IPS-15b (cell line): ENCODE data around the gene MTUS2.

Experiments
- H3K27me3 ChIP-seq: one replicate; pipeline ENCODE4 v1.6.1; 2013; ENCODE audit warnings: low read length; ENCODE audit not compliant: control insufficient read depth, insufficient read depth
- H3K36me3 ChIP-seq: one replicate; pipeline ENCODE4 v1.6.1; 2013; ENCODE audit warnings: low read length; ENCODE audit not compliant: control insufficient read depth, insufficient read depth
- H3K4me1 ChIP-seq: one replicate; pipeline ENCODE4 v1.6.1; 2013; ENCODE audit warnings: mild to moderate bottlenecking, low read length; ENCODE audit not compliant: control insufficient read depth, insufficient read depth
- H3K4me3 ChIP-seq: one replicate; pipeline ENCODE4 v1.5.1; 2013; ENCODE audit warnings: low read depth, low read length
- H3K9ac ChIP-seq: one replicate; pipeline ENCODE4 v1.6.1; 2013; ENCODE audit warnings: low read depth, mild to moderate bottlenecking, low read length
- H3K9me3 ChIP-seq: one replicate; pipeline ENCODE4 v1.6.1; 2013; ENCODE audit warnings: mild to moderate bottlenecking, low read length; ENCODE audit not compliant: control insufficient read depth, insufficient read depth

The MTUS2 gene

GRCh38 chr13:29100758-29101157, 280.6 kb downstream of the MTUS2 start:
- H3K4me1 ChIP-seq = no peaks in the 10 kb centered on the region
- H3K27me3 ChIP-seq = no peaks in the 10 kb centered on the region
- H3K4me3 ChIP-seq = no peak overlapping the region
- H3K36me3 ChIP-seq = no peaks in the 10 kb centered on the region
- no peak overlapping the region for H3K9ac ChIP-seq
- no peaks in the 10 kb centered on the region for H3K9me3 ChIP-seq

- Histone ChIP-seq H3K4me3 (no peak overlapping the region), H3K36me3 (no peaks in the 10 kb centered on the region), H3K9ac (no peak overlapping the region), H3K4me1 (no peaks in the 10 kb centered on the region), H3K27me3 (no peaks in the 10 kb centered on the region), H3K9me3 (no peaks in the 10 kb centered on the region)
Observed at GRCh38 chr13:29101409-29101808, 281.3 kb downstream of the MTUS2 start.

GRCh38 chr13:29101905-29102304, 281.8 kb downstream of the MTUS2 start:
- Histone ChIP-seq H3K27me3 (no peaks in the 10 kb centered on the region), H3K9ac (no peak overlapping the region), H3K4me1 (no peaks in the 10 kb centered on the region), H3K36me3 (no peaks in the 10 kb centered on the region), H3K4me3 (no peak overlapping the region), H3K9me3 (no peaks in the 10 kb centered on the region)

- Histone ChIP-seq H3K9me3 (no peaks in the 10 kb centered on the region), H3K27me3 (no peaks in the 10 kb centered on the region), H3K9ac (no peak overlapping the region), H3K4me1 (no peaks in the 10 kb centered on the region), H3K4me3 (no peak overlapping the region), H3K36me3 (no peaks in the 10 kb centered on the region)
Observed at GRCh38 chr13:29103065-29103800, 283.1 kb downstream of the MTUS2 start.

- Histone ChIP-seq H3K27me3 (no peaks in the 10 kb centered on the region), H3K9ac (no peak overlapping the region), H3K4me1 (no peaks in the 10 kb centered on the region), H3K36me3 (no peaks in the 10 kb centered on the region), H3K4me3 (no peak overlapping the region), H3K9me3 (no peaks in the 10 kb centered on the region)
Observed at GRCh38 chr13:29104461-29104860, 284.3 kb downstream of the MTUS2 start.

GRCh38 chr13:29105779-29106178, 285.6 kb downstream of the MTUS2 start:
- Histone ChIP-seq H3K4me3 (no peak overlapping the region), H3K9me3 (no peaks in the 10 kb centered on the region), H3K9ac (no peak overlapping the region), H3K27me3 (no peaks in the 10 kb centered on the region), H3K36me3 (no peaks in the 10 kb centered on the region), H3K4me1 (no peaks in the 10 kb centered on the region)

- no peak overlapping the region for H3K4me3 ChIP-seq
- H3K36me3 ChIP-seq = no peaks in the 10 kb centered on the region
- no peaks in the 10 kb centered on the region for H3K27me3 ChIP-seq
- no peaks in the 10 kb centered on the region for H3K9me3 ChIP-seq
- no peak overlapping the region for H3K9ac ChIP-seq
- no peaks in the 10 kb centered on the region for H3K4me1 ChIP-seq
Observed at GRCh38 chr13:29106651-29107050, 286.5 kb downstream of the MTUS2 start.

GRCh38 chr13:29108068-29108786, 288.1 kb downstream of the MTUS2 start:
- H3K9ac ChIP-seq = no peak overlapping the region
- H3K4me1 ChIP-seq = no peaks in the 10 kb centered on the region
- H3K36me3 ChIP-seq = no peaks in the 10 kb centered on the region
- no peaks in the 10 kb centered on the region for H3K9me3 ChIP-seq
- no peak overlapping the region for H3K4me3 ChIP-seq
- no peaks in the 10 kb centered on the region for H3K27me3 ChIP-seq

GRCh38 chr13:29109987-29110386, 289.8 kb downstream of the MTUS2 start:
- Histone ChIP-seq H3K27me3 (no peaks in the 10 kb centered on the region), H3K9me3 (no peaks in the 10 kb centered on the region), H3K4me1 (no peaks in the 10 kb centered on the region)

GRCh38 chr13:29111446-29111845, 291.3 kb downstream of the MTUS2 start:
- Histone ChIP-seq H3K9ac (no peak overlapping the region), H3K4me3 (no peak overlapping the region), H3K27me3 (no peaks in the 10 kb centered on the region), H3K9me3 (no peaks in the 10 kb centered on the region), H3K4me1 (no peaks in the 10 kb centered on the region), H3K36me3 (no peaks in the 10 kb centered on the region)

More at GRCh38 chr13:29109987-29110386, 289.8 kb downstream of the MTUS2 start:
- Histone ChIP-seq H3K9ac (no peak overlapping the region), H3K36me3 (no peaks in the 10 kb centered on the region), H3K4me3 (no peak overlapping the region)

GRCh38 chr13:29115842-29116241, 295.7 kb downstream of the MTUS2 start:
- Histone ChIP-seq H3K27me3 (no peaks in the 10 kb centered on the region), H3K9me3 (no peaks in the 10 kb centered on the region), H3K36me3 (no peaks in the 10 kb centered on the region), H3K4me1 (no peaks in the 10 kb centered on the region), H3K4me3 (no peak overlapping the region), H3K9ac (no peak overlapping the region)

GRCh38 chr13:29117663-29118062, 297.5 kb downstream of the MTUS2 start:
- Histone ChIP-seq H3K9ac (no peak overlapping the region), H3K36me3 (no peaks in the 10 kb centered on the region), H3K4me3 (no peak overlapping the region), H3K4me1 (no peaks in the 10 kb centered on the region), H3K9me3 (no peaks in the 10 kb centered on the region), H3K27me3 (no peaks in the 10 kb centered on the region)
